HepG2 (cell line): ENCODE results near the gene NUSAP1. TPM values are rescaled to one million over a fixed set of nuclear protein-coding genes. Genes with fewer than 3 reads are reported as not detected.

Experiments used
- CC2D1A ChIP-seq: sonication (generic); formaldehyde crosslinking; IDR thresholded peaks from 2 replicates; pipeline ENCODE4 v1.8.1; 2023; ENCODE audit warnings: mild to moderate bottlenecking, missing genetic modification reagents
- CEBPG ChIP-seq: IDR thresholded peaks from 2 replicates; pipeline ENCODE4 v1.6.1; 2016
- GABPB1 ChIP-seq: IDR thresholded peaks from 2 replicates; pipeline ENCODE4 v1.6.1; 2016; ENCODE audit warnings: mild to moderate bottlenecking, missing genetic modification reagents, moderate library complexity, missing compliant biosample characterization
- NFYC ChIP-seq: IDR thresholded peaks from 2 replicates; pipeline ENCODE4 v1.6.1; 2016; ENCODE audit warnings: missing genetic modification reagents, missing compliant biosample characterization
- NR2C2 ChIP-seq: sonication (generic); formaldehyde crosslinking; IDR thresholded peaks from 2 replicates; pipeline ENCODE4 v1.4.0; 2020; ENCODE audit warnings: missing genetic modification reagents, mild to moderate bottlenecking, moderate library complexity, borderline replicate concordance
- PHF21A ChIP-seq: sonication (generic); formaldehyde crosslinking; IDR thresholded peaks from 2 replicates; pipeline ENCODE4 v1.5.0; 2020; ENCODE audit warnings: mild to moderate bottlenecking, missing genetic modification reagents
- SCMH1 ChIP-seq: sonication (generic); formaldehyde crosslinking; IDR thresholded peaks from 2 replicates; pipeline ENCODE4 v1.9.0; 2021; ENCODE audit warnings: missing genetic modification reagents, mild to moderate bottlenecking, borderline replicate concordance
- ZNF142 ChIP-seq: sonication (generic); formaldehyde crosslinking; IDR thresholded peaks from 2 replicates; pipeline ENCODE4 v1.4.0; 2020; ENCODE audit warnings: missing genetic modification reagents
- ZNF331 ChIP-seq: sonication (generic); formaldehyde crosslinking; IDR thresholded peaks from 2 replicates; pipeline ENCODE4 v1.4.0; 2020; ENCODE audit warnings: missing genetic modification reagents
- ZNF687 ChIP-seq: sonication (generic); formaldehyde crosslinking; IDR thresholded peaks from 2 replicates; pipeline ENCODE4 v1.5.1; 2020; ENCODE audit warnings: mild to moderate bottlenecking, missing genetic modification reagents, moderate library complexity
- ZNF713 ChIP-seq: sonication (generic); formaldehyde crosslinking; IDR thresholded peaks from 2 replicates; pipeline ENCODE4 v1.4.0; 2020; ENCODE audit warnings: mild to moderate bottlenecking, missing genetic modification reagents
- ZSCAN31 ChIP-seq: sonication (generic); formaldehyde crosslinking; IDR thresholded peaks from 2 replicates; pipeline ENCODE4 v1.5.0; 2020; ENCODE audit warnings: low read depth, mild to moderate bottlenecking, missing genetic modification reagents
- polyA plus RNA-seq, 8 experiments: library from polyadenylated mRNA; depleted of rRNA in 3 of 8; stranded (reverse) in 7 of 8; unstranded in 1 of 8; fragments of >200 nt; fragmentation: Illumina TruSeq in 4 of 8; extraction: Trizol in 4 of 8; gene quantifications; 2 replicates each; pipeline versions ENCODE4 v1.2.1 to v1.2.3, GENCODE V29; 2011 to 2016; ENCODE audit warnings: low read depth in 4 of 8, missing spikeins in 1 of 8, mixed read lengths in 1 of 8; ENCODE audit not compliant: insufficient read depth in 1 of 8
- total RNA-seq, 5 experiments: library from RNA; depleted of rRNA; stranded (reverse); fragments of >200 nt; fragmentation: Illumina TruSeq; extraction: Trizol; gene quantifications; 2 replicates each; pipeline ENCODE4 v1.2.3, GENCODE V29; 2016; ENCODE audit warnings: low read depth in 1 of 5
- TF ChIP-seq, protein P1 (sequence below): sonication (generic); formaldehyde crosslinking; IDR thresholded peaks from 2 replicates; pipeline ENCODE4 v1.9.0; 2022; ENCODE audit warnings: missing genetic modification reagents, mild to moderate bottlenecking, borderline replicate concordance
- TF ChIP-seq, protein P2 (sequence below): IDR thresholded peaks from 2 replicates; pipeline ENCODE4 v1.6.1; 2016; ENCODE audit warnings: missing biosample characterization, missing genetic modification reagents, low read depth

Gene NUSAP1
- total and polyA plus RNA-seq, 2 of the 13 experiments (the other 11 are each of a cell fraction or from before 2014, with no cell fraction given) = 59.5 to 106 TPM

DNA sequence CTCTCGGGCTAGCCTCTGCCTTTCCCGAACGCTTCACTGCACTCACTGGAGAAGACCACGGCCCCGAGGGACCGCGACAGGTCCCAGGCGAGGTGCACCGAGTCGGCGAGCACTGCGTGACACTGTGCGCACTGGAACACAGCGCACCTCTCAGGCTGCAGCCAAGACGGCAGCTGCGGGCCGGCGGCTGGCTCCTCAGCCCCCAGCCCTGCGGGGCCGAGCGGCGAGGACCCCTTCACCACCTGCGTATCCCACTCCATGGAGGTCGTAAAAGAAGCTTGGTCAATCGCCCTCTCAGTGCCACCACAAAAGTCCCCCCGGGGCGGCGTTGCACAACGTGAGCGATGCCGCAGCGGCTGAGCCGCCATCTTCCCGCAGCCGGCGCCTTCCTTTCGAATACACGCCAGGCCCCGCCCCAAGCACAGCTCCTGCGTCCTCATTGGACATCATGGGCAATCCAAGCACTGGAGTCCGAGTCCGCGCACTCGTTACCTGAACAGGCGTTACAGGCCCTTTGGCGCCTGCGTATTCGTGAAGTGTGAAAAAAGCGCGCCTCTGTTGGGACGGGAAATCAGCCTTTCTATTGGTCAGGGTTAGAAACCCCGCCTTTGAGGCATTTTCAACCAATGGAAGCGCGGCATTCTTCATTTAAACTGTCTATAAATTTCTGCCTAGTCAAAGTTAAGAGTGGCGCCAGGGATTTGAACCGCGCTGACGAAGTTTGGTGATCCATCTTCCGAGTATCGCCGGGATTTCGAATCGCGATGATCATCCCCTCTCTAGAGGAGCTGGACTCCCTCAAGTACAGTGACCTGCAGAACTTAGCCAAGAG is at the start of gene NUSAP1, which contains the start of gene OIP5 (continued):
- TF ChIP-seq, protein P1, sequence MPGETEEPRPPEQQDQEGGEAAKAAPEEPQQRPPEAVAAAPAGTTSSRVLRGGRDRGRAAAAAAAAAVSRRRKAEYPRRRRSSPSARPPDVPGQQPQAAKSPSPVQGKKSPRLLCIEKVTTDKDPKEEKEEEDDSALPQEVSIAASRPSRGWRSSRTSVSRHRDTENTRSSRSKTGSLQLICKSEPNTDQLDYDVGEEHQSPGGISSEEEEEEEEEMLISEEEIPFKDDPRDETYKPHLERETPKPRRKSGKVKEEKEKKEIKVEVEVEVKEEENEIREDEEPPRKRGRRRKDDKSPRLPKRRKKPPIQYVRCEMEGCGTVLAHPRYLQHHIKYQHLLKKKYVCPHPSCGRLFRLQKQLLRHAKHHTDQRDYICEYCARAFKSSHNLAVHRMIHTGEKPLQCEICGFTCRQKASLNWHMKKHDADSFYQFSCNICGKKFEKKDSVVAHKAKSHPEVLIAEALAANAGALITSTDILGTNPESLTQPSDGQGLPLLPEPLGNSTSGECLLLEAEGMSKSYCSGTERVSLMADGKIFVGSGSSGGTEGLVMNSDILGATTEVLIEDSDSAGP (CRISPR knock-in tag) = peak; percentile 85; the same call in 1 of the 2 replicates
- TF ChIP-seq ZNF142 (CRISPR knock-in tag) (peak; percentile 51; the same call in 1 of the 2 replicates), CEBPG (CRISPR knock-in tag) (peak; percentile 47; the same call in 1 of the 2 replicates), NFYC (peak; percentile 87), NR2C2 (CRISPR knock-in tag) (no peak; the same call in 1 of the 2 replicates), ZNF687 (CRISPR knock-in tag) (peak; percentile 84), PHF21A (CRISPR knock-in tag) (peak; percentile 82), SCMH1 (CRISPR knock-in tag) (no peak), GABPB1 (peak; percentile 55; the same call in 1 of the 2 replicates), ZNF331 (no peak), ZSCAN31 (CRISPR knock-in tag) (peak; percentile 64; the same call in 1 of the 2 replicates), CC2D1A (CRISPR knock-in tag) (0 out of 2 replicates have a peak, but pooled peaks have one; percentile 94), ZNF713 (CRISPR knock-in tag) (0 out of 2 replicates have a peak, but pooled peaks have one; percentile 62)
- TF ChIP-seq, protein P2, sequence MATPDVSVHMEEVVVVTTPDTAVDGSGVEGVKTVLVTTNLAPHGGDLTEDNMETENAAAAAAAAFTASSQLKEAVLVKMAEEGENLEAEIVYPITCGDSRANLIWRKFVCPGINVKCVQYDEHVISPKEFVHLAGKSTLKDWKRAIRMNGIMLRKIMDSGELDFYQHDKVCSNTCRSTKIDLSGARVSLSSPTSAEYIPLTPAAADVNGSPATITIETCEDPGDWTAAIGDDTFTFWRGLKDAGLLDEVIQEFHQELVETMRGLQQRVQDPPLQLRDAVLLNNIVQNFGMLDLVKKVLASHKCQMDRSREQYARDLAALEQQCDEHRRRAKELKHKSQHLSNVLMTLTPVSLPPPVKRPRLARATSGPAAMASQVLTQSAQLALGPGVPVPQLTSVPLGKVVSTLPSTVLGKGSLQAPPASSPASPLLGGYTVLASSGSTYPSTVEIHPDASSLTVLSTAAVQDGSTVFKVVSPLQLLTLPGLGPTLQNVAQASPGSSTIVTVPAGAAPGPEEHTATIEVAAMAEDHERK = peak; percentile 17; the same call in 1 of the 2 replicates
